A549 (cell line): ENCODE measurements around the gene BCAS3. TPM values are rescaled to one million over a fixed set of nuclear protein-coding genes. Genes with fewer than 3 reads are reported as not detected.

Experiments
- ATAC-seq, 2 experiments: fragments of 200-7000 bp in 1 of 2; fragments of >200 bp in 1 of 2; cut with Nextera tagmentation in 1 of 2; cut with Tn5 transposase in 1 of 2; 3 replicates each; pipeline versions ENCODE4 v1.8.0 to v1.9.1; 2018 to 2020; ENCODE audit warnings: mild to moderate bottlenecking in 1 of 2, moderate library complexity in 1 of 2
- CTCF ChIA-PET: fragments of 300-600 bp; sonication (Branson Sonifier 250); formaldehyde crosslinking; extraction: SDS; loops from one replicate; lab custom pipeline; 2021; ENCODE audit warnings: antibody characterized with exemption, inconsistent platforms; lab: Yijun Ruan, JAX
- POLR2A ChIA-PET: fragments of 350-600 bp; formaldehyde crosslinking; extraction: SDS; loops from one replicate; lab custom pipeline; 2021; ENCODE audit warnings: antibody characterized with exemption, inconsistent platforms; lab: Yijun Ruan, JAX
- DNase-seq, 2 experiments: peaks; one replicate each; pipeline versions ENCODE4 v3.0.0 to v3.0.0-alpha.2; 2011 to 2016; ENCODE audit warnings: low read depth in 1 of 2, low spot score in 1 of 2
- FAIRE-seq: peaks from 2 replicates; lab custom pipeline; 2011; peaks lifted over from hg19 to GRCh38; lab: Jason Lieb, UNC
- H3K27ac ChIP-seq, 2 experiments: fragments of >200 bp; sonication (Bioruptor Twin); formaldehyde crosslinking; 3 replicates each; pipeline ENCODE4 v1.5.1; 2016 to 2017
- H3K4me1 ChIP-seq: fragments of >200 bp; sonication (Bioruptor Twin); formaldehyde crosslinking; 3 replicates; pipeline ENCODE4 v1.6.1; 2016
- H3K4me2 ChIP-seq: fragments of >200 bp; sonication (Bioruptor Twin); formaldehyde crosslinking; 3 replicates; pipeline ENCODE4 v1.6.1; 2016
- H3K4me3 ChIP-seq: fragments of >200 bp; sonication (Bioruptor Twin); formaldehyde crosslinking; 3 replicates; pipeline ENCODE4 v1.5.1; 2016
- H3K9me3 ChIP-seq: fragments of >200 bp; sonication (Bioruptor Twin); formaldehyde crosslinking; 3 replicates; pipeline ENCODE4 v1.6.1; 2016
- FOSB ChIP-seq: fragments of 250-450 bp; sonication (Bioruptor Pico); IDR thresholded peaks from 2 replicates; pipeline ENCODE4 v1.5.0; 2020; ENCODE audit warnings: mild to moderate bottlenecking, moderate library complexity
- FOXS1 ChIP-seq: fragments of 250-450 bp; sonication (Bioruptor Pico); IDR thresholded peaks from 2 replicates; pipeline ENCODE4 v1.5.0; 2020; ENCODE audit warnings: mild to moderate bottlenecking, moderate library complexity
- GATA3 ChIP-seq: IDR thresholded peaks from 2 replicates; pipeline ENCODE4 v1.6.1; 2012; ENCODE audit warnings: borderline replicate concordance
- HDAC2 ChIP-seq: fragments of 200-600 bp; sonication (generic); IDR thresholded peaks from 2 replicates; pipeline ENCODE4 v1.6.1; 2016
- HOXA7 ChIP-seq: fragments of 250-450 bp; sonication (Bioruptor Pico); IDR thresholded peaks from 2 replicates; pipeline ENCODE4 v1.5.0; 2020; ENCODE audit warnings: mild to moderate bottlenecking, moderate library complexity
- JUN ChIP-seq, 2 experiments: fragments of >200 bp; sonication (Bioruptor Twin); formaldehyde crosslinking; IDR thresholded peaks; 2 replicates in 1 of 2; 3 replicates in 1 of 2; pipeline ENCODE4 v1.6.1; 2016 to 2017
- JUNB ChIP-seq: fragments of >200 bp; sonication (Bioruptor Twin); formaldehyde crosslinking; IDR thresholded peaks from 2 replicates; pipeline ENCODE4 v1.6.1; 2016
- RARB ChIP-seq: fragments of 250-450 bp; sonication (Bioruptor Pico); IDR thresholded peaks from 2 replicates; pipeline ENCODE4 v1.8.0; 2021; ENCODE audit warnings: mild to moderate bottlenecking, moderate library complexity
- TP53 ChIP-seq: fragments of 250-450 bp; sonication (Bioruptor Pico); IDR thresholded peaks from 2 replicates; pipeline ENCODE4 v1.5.0; 2021; ENCODE audit warnings: mild to moderate bottlenecking, moderate library complexity
- ZSCAN20 ChIP-seq: fragments of 250-450 bp; sonication (Bioruptor Pico); IDR thresholded peaks from 2 replicates; pipeline ENCODE4 v1.8.0; 2022; ENCODE audit warnings: mild to moderate bottlenecking, moderate library complexity
- WGBS: methylation state at CpG from one replicate; pipeline ENCODE4 v1.1.6; 2017; ENCODE audit errors: missing lambda C conversion rate; 5-methylcytosine and 5-hydroxymethylcytosine counted together
- polyA plus RNA-seq, 4 experiments: library from polyadenylated mRNA; depleted of rRNA in 3 of 4; stranded (reverse); fragments of >200 nt; fragmentation: RNase III in 1 of 4; extraction: RNeasy Plus Mini Kit Qiagen cat#74134 plus additional on column Dnase treatment in 1 of 4; gene quantifications; 2 replicates in 3 of 4; 3 replicates in 1 of 4; pipeline ENCODE4 v1.2.3, GENCODE V29; 2011 to 2017
- TF ChIP-seq, protein P1 (sequence below): IDR thresholded peaks from 2 replicates; pipeline ENCODE4 v1.6.1; 2012; ENCODE audit warnings: low read depth, borderline replicate concordance
- TF ChIP-seq, protein P2 (sequence below): fragments of 200-600 bp; sonication (generic); IDR thresholded peaks from 2 replicates; pipeline ENCODE4 v1.6.1; 2016; ENCODE audit warnings: antibody characterized with exemption, mild to moderate bottlenecking, moderate library complexity
- TF ChIP-seq, protein P3 (sequence below): IDR thresholded peaks from 2 replicates; pipeline ENCODE4 v1.6.1; 2012
- TF ChIP-seq, protein P4 (sequence below): fragments of 250-450 bp; sonication (Bioruptor Pico); IDR thresholded peaks from 2 replicates; pipeline ENCODE4 v1.5.0; 2021; ENCODE audit warnings: mild to moderate bottlenecking, moderate library complexity, borderline replicate concordance

The BCAS3 gene
- polyA plus RNA-seq, 2 of the 4 experiments (the other 2 are of a cell fraction): 14.7 to 43.4 TPM

DNA sequence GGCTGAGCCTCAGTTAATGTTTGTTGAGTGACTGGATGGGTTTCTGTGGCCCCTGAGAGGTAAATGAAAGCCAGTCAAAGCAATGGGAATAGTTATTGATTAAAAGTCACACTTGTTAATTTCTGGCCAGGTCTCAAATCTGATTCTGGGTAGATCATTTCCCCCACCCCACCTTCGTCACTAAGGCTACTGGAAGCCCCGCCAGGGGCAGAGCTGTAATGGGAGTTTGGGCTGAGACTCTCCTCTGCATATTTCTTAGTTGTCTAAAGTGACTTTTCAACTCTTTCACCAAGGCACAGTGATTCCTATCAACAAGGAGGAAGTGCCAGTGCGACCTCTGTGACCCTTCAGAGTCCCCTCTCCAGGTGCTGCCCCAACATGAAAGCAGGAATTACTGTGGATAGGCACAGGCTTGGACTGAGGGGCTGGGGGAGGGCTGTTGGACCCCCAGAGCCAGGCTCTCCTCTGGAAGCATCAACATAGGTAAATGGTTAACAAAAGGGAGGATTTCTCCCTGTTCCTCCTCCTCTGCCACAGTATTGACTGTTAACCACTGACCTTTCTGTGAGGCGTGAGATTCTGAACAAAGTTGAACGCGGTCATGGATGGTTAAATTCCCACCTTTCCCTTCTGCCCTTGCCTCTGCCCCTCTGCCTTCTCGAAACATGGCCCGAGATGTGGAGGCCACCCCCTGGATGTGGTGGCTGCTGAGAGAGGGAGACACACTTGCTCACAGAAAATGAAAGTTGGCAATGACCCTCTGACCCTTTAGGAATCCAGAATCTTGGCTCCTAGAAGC lies 701.2 kb downstream of the BCAS3 start:
- Histone ChIP-seq H3K27ac (no peak overlapping the region), H3K4me2 (no peak overlapping the region), H3K4me3 (no peak overlapping the region), H3K9me3 (no peaks in the 10 kb centered on the region), H3K4me1 (no peaks in the 10 kb centered on the region)
- DNase-seq (no peak), ATAC-seq (no peak), FAIRE-seq (no peak)
- WGBS: 74% methylated on average over 8 of the region's 8 CpGs
- ChIA-PET POLR2A (no interaction called here), CTCF (interaction anchor here (1.2 to 1.9 kb wide), 3 partner anchors 11 to 34 kb away, joined by 3 to 14 read pairs (median 4); no protein-coding TSS in a partner anchor)
- TF ChIP-seq GATA3 (no peak), HDAC2 (no peak), TP53 (no peak), JUN (IDR thresholded peaks at IDR 0.05) (no peak), ZSCAN20 (CRISPR knock-in tag) (no peak), HOXA7 (no peak), JUNB (no peak), FOSB (CRISPR knock-in tag) (no peak), RARB (CRISPR knock-in tag) (no peak)
- TF ChIP-seq, protein P1, sequence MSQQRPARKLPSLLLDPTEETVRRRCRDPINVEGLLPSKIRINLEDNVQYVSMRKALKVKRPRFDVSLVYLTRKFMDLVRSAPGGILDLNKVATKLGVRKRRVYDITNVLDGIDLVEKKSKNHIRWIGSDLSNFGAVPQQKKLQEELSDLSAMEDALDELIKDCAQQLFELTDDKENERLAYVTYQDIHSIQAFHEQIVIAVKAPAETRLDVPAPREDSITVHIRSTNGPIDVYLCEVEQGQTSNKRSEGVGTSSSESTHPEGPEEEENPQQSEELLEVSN: no peak
- TF ChIP-seq, protein P2, sequence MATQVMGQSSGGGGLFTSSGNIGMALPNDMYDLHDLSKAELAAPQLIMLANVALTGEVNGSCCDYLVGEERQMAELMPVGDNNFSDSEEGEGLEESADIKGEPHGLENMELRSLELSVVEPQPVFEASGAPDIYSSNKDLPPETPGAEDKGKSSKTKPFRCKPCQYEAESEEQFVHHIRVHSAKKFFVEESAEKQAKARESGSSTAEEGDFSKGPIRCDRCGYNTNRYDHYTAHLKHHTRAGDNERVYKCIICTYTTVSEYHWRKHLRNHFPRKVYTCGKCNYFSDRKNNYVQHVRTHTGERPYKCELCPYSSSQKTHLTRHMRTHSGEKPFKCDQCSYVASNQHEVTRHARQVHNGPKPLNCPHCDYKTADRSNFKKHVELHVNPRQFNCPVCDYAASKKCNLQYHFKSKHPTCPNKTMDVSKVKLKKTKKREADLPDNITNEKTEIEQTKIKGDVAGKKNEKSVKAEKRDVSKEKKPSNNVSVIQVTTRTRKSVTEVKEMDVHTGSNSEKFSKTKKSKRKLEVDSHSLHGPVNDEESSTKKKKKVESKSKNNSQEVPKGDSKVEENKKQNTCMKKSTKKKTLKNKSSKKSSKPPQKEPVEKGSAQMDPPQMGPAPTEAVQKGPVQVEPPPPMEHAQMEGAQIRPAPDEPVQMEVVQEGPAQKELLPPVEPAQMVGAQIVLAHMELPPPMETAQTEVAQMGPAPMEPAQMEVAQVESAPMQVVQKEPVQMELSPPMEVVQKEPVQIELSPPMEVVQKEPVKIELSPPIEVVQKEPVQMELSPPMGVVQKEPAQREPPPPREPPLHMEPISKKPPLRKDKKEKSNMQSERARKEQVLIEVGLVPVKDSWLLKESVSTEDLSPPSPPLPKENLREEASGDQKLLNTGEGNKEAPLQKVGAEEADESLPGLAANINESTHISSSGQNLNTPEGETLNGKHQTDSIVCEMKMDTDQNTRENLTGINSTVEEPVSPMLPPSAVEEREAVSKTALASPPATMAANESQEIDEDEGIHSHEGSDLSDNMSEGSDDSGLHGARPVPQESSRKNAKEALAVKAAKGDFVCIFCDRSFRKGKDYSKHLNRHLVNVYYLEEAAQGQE: no peak
- TF ChIP-seq, protein P3, sequence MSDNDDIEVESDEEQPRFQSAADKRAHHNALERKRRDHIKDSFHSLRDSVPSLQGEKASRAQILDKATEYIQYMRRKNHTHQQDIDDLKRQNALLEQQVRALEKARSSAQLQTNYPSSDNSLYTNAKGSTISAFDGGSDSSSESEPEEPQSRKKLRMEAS: no peak
- TF ChIP-seq, protein P4, sequence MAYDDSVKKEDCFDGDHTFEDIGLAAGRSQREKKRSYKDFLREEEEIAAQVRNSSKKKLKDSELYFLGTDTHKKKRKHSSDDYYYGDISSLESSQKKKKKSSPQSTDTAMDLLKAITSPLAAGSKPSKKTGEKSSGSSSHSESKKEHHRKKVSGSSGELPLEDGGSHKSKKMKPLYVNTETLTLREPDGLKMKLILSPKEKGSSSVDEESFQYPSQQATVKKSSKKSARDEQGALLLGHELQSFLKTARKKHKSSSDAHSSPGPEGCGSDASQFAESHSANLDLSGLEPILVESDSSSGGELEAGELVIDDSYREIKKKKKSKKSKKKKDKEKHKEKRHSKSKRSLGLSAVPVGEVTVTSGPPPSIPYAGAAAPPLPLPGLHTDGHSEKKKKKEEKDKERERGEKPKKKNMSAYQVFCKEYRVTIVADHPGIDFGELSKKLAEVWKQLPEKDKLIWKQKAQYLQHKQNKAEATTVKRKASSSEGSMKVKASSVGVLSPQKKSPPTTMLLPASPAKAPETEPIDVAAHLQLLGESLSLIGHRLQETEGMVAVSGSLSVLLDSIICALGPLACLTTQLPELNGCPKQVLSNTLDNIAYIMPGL (CRISPR knock-in tag): no peak

DNA sequence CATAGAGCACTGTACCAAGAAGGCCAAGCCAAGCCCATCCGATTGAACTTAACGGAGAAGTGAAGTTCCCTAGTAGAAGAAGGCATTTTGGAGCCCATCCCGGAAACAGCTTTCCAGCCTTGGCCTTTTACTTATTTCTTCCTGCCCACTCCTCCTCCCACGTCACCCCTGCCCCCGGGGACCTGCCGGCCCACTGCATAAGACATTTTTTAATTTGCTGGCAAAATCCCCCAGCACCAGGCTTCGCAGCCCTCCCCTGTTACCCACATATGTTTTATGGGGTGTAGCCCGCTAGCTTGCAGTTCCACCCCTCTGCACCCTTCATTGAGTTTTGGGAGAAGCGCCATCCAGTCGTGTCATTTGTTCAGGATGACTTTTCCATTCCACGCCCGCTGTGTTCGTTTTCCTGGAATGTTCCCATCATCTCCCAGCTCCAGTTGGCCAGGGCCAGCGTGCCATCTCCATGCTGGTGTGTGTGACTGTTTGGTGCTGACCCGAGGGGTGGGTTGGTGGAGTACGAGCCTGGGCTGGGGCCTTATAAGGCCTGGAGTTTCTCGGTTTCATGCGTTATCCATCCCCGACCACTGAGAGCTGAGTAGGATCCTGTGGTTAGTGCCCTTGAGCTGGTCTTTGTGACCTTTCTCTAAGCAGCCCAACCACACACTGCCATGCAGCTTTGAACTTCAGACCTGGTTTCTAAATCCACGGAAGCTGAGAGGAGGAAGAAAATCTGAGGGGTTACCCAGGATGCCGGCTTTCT lies 702.0 kb downstream of the BCAS3 start:
- no peaks in the 10 kb centered on the region for H3K9me3 ChIP-seq
- no peak for TF ChIP-seq FOXS1 (CRISPR knock-in tag)
- TF ChIP-seq, all 56 proteins: peak for 0
- Histone ChIP-seq H3K4me3 (no peak overlapping the region), H3K4me2 (no peak overlapping the region), H3K4me1 (no peaks in the 10 kb centered on the region), H3K27ac (no peak overlapping the region)
- ATAC-seq (no peak), DNase-seq (no peak), FAIRE-seq (no peak)
- WGBS: 95% methylated on average over 21 of the region's 21 CpGs
- ChIA-PET POLR2A (interaction anchor here (1.3 kb wide), 1 partner anchor 22 kb away, joined by 3 read pairs; no protein-coding TSS in a partner anchor), CTCF (interaction anchor here (0.7 to 1.9 kb wide), 4 partner anchors 10 to 80 kb away, joined by 3 to 14 read pairs (median 4); no protein-coding TSS in a partner anchor)
